GM13976 (cell line): ENCODE measurements around the gene TIMM8B.
"Not testable (repeated sequence)": the region's sequence is repeated elsewhere in the genome, so short reads cannot be mapped to it uniquely, and the experiment has no call there.

ENCODE experiments used
- DNase-seq: peaks from one replicate; pipeline ENCODE4 v3.0.0; 2012; ENCODE audit warnings: low spot score
- in situ Hi-C: fragments of 300-500 bp; cut with MboI; formaldehyde crosslinking; loops from one replicate; pipeline ENCODE4 v1.12.0; 2022; ENCODE audit warnings: low sequenced_read_pairs, mixed read lengths, inconsistent platforms; ENCODE audit not compliant: unreplicated experiment
- TF ChIP-seq, protein P1 (sequence below): IDR thresholded peaks from 2 replicates; pipeline ENCODE4 v1.5.1; 2012; ENCODE audit warnings: borderline replicate concordance, mild to moderate bottlenecking; ENCODE audit not compliant: insufficient read depth; ENCODE audit errors: extremely low read depth, missing control alignments, control extremely low read depth

The TIMM8B gene

DNA sequence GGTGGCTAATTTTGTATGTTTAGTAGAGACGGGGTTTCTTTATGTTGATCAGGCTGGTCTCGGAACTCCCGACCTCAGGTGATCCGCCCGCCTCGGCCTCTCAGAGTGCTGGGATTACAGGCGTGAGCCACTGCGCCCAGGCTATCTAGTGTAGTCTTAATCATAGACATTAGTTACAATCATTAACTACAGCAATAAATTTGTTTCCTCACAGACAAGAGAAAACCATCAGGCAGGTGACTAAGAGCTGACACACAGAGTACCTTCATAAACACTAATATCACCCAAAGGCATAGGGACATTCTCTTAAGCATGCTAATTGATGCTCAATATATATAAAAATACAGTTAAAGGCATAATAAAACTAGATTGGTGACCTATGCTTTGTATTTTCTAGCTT lies 19.5 kb upstream of the TIMM8B start:
- no peak for DNase-seq
- TF ChIP-seq, protein P1, sequence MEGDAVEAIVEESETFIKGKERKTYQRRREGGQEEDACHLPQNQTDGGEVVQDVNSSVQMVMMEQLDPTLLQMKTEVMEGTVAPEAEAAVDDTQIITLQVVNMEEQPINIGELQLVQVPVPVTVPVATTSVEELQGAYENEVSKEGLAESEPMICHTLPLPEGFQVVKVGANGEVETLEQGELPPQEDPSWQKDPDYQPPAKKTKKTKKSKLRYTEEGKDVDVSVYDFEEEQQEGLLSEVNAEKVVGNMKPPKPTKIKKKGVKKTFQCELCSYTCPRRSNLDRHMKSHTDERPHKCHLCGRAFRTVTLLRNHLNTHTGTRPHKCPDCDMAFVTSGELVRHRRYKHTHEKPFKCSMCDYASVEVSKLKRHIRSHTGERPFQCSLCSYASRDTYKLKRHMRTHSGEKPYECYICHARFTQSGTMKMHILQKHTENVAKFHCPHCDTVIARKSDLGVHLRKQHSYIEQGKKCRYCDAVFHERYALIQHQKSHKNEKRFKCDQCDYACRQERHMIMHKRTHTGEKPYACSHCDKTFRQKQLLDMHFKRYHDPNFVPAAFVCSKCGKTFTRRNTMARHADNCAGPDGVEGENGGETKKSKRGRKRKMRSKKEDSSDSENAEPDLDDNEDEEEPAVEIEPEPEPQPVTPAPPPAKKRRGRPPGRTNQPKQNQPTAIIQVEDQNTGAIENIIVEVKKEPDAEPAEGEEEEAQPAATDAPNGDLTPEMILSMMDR: no peak
- in situ Hi-C loops: no loop called here

DNA sequence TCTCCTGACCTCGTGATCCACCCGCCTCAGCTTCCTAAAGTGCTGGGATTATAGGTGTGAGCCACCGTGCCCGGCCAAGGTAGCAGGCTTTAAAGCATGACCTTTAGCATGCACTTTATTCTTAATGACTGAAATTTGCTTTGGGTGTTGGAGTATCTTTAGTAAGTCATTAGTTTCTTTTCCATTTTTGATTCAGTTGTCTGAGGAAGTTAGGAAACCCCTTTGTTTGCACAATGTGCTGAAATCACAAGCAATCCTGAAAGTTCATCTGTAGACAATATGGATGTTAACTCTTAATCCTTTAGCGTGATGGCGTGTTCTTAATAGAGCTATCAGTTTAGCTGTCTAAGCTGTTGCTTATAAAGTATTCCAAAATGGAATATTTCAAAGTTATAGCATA lies 16.9 kb upstream of the TIMM8B start:
- in situ Hi-C loops: no loop called here
- no peak for DNase-seq
- TF ChIP-seq, protein P1: no peak

DNA sequence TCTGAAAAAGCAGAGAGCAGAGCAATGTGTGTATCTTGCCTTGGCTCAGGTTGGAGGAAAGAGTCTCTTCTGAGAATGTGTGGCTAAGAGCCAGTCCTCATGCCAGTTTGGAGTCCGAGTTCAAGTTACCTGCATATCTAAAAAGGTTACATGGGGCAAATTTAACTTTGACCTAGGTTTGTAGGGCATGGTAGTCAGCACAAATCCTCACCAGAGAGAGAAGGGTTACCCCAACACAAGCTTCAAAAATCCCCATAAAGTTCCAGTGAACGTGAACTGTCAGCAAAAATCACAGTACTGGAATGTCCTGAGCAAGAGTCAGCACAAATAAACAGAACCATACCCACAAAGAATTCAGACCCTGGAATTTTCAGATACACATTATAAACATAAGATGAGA lies 13.9 kb upstream of the TIMM8B start:
- DNase-seq: no peak
- TF ChIP-seq, protein P1: no peak

DNA sequence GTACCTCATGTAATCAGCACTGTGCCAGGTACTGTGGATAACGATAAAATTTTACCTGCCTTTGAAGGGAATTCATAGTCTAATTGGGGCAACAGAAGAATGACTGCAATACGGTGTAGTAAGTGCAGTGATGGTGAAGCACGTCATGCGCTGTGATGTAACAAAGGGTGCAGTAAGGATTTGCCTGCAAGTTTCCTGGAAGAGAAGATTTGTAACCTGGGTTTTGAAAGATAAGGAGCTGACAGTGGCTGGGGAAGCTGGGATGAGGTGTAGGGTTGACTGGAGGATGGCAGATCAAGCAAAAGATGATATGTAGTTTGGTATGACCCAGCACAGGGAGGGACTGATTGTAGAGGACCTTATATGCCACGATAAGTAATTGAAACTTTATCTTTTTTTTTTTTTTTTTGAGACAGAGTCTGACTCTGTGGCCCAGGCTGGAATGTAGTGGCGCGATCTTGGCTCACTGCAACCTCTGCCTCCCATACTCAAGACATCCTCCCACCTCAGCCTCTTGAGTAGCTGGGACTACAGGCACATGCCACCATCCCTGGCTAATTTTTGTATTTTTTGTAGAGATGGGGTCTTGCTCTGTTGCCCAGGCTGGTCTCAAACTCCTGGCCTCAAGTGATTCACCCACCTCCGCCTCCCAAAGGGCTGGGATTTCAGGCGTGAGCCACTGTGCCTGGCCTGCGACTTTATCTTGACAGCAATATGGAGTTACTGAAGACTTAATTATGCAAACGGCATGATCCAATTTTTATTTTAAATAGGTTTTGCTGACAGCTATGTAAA lies 11.4 kb upstream of the TIMM8B start:
- in situ Hi-C loops: no loop called here
- no peak for DNase-seq
- TF ChIP-seq, protein P1: no peak

More for the DNA sequence above, 13.9 kb upstream of the TIMM8B start:
- in situ Hi-C loops: no loop called here

DNA sequence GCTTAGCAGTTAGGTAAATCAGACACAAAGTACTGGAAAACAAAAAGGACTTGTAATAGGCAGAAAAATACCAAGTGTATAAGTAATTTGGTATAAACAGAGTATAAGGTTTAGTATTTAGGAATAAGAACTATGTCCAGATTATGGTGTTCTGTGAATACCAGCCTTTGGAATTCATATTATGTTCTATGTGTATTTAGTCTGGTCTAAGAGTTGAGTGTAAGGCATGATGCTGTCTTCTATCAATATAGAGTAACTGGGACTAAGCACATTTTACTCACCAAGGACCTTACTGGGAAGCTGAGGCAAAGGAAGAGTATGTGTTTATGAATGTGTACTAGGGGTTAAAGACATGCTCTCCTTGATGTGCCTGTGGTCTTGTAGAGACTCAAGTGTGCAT lies 9.6 kb upstream of the TIMM8B start:
- TF ChIP-seq, protein P1: no peak
- no peak for DNase-seq
- in situ Hi-C loops: no loop called here

DNA sequence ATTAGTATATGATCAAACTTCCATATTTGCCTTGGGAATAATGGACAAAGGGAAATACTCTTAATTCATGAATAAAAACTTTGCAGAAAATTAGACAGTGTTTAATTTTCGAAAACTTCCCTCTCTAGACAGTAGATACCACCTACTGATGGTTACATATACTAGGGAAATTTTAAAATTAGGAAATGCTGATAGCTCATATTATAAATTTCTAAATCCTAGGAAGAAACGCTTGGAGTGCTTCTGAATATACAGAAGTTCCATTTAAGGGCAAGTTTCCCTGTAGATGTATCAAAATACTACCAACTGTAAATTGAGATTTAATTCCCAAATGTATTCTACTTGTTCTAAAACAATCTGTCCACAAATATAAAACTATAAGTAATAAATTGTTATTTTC lies 8.7 kb upstream of the TIMM8B start:
- DNase-seq, in situ Hi-C loops: not testable (repeated sequence)

DNA sequence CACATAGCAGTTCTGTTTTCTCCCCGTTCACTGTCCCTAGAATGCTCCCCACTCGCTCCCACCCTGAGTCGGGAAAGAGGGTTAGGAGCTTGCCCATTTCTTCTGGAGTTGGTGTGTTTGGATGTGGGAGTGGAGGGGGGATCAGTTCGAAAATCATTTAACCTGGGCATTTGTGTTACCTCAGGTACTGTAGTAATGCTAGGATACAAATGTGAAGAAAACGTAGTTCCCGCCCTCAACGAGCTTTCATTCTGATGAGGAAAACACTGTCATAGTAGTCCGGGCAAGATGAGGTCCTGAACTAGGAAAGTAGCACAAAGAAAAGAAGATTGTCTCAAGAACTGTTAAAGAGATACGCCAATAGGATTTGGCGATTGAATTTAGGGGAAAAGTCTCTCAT lies 656 bp upstream of the TIMM8B start:
- no peak for DNase-seq

More for the DNA sequence above, 656 bp upstream of the TIMM8B start:
- TF ChIP-seq, protein P1: no peak
- in situ Hi-C loops: no loop called here
